IMR-90 (cell line): Measurements from ENCODE around the gene SUB1. TPM values are rescaled to one million over a fixed set of nuclear protein-coding genes. Genes with fewer than 3 reads are reported as not detected.

Source experiments
- ATAC-seq: fragments of 200-7000 bp; cut with Tn5 transposase; 2 replicates; pipeline ENCODE4 v1.9.1; 2020; ENCODE audit warnings: low read depth, mild to moderate bottlenecking, moderate library complexity
- BruUV-seq: library from RNA; stranded (reverse); fragments of 400-500 nt; replicated peaks from 2 replicates; lab custom pipeline; 2021; lab: Mats Ljungman, UMichigan
- CTCF ChIA-PET: fragments of 300-600 bp; formaldehyde crosslinking; extraction: SDS; loops from one replicate; lab custom pipeline; 2021; ENCODE audit warnings: antibody characterized with exemption; lab: Yijun Ruan, JAX
- POLR2A ChIA-PET: fragments of 300-600 bp; sonication (Branson Sonifier 250); formaldehyde crosslinking; loops from one replicate; lab custom pipeline; 2022; ENCODE audit warnings: antibody characterized with exemption; ENCODE audit not compliant: unreplicated experiment; lab: Charles Lee
- DNase-seq: peaks from one replicate; pipeline ENCODE4 v3.0.0; 2013
- H2AFZ ChIP-seq: replicated peaks from 2 replicates; pipeline ENCODE3; 2013; ENCODE audit warnings: low read length, mild to moderate bottlenecking; ENCODE audit not compliant: poor library complexity
- H2AK5ac ChIP-seq: 2 replicates; pipeline ENCODE4 v1.6.1; 2013; ENCODE audit warnings: low read depth, low read length, inconsistent platforms
- H2AK9ac ChIP-seq: replicated peaks from 2 replicates; pipeline ENCODE3; 2013; ENCODE audit warnings: mild to moderate bottlenecking, low read depth, low read length, moderate library complexity; ENCODE audit not compliant: poor library complexity
- H2BK120ac ChIP-seq: 2 replicates; pipeline ENCODE4 v1.6.1; 2013; ENCODE audit warnings: low read depth, low read length, inconsistent platforms
- H2BK15ac ChIP-seq: 3 replicates; pipeline ENCODE4 v1.6.1; 2013; ENCODE audit warnings: low read depth, low read length, inconsistent platforms
- H2BK20ac ChIP-seq: 2 replicates; pipeline ENCODE4 v1.6.1; 2013; ENCODE audit warnings: low read depth, mild to moderate bottlenecking, inconsistent platforms, low read length, moderate library complexity
- H2BK5ac ChIP-seq: 2 replicates; pipeline ENCODE4 v1.6.1; 2013; ENCODE audit warnings: mild to moderate bottlenecking, low read depth, low read length, inconsistent platforms; ENCODE audit not compliant: poor library complexity, severe bottlenecking
- H3K14ac ChIP-seq: replicated peaks from 2 replicates; pipeline ENCODE4 v1.6.1; 2013; ENCODE audit warnings: low read depth, low read length, inconsistent platforms
- H3K18ac ChIP-seq: 2 replicates; pipeline ENCODE4 v1.6.1; 2013; ENCODE audit warnings: low read depth, low read length, control low read depth
- H3K23ac ChIP-seq: 2 replicates; pipeline ENCODE4 v1.6.1; 2013; ENCODE audit warnings: low read depth, low read length, inconsistent platforms
- H3K27ac ChIP-seq: 2 replicates; pipeline ENCODE4 v1.5.1; 2013; ENCODE audit warnings: mild to moderate bottlenecking, control low read depth, low read length; ENCODE audit not compliant: insufficient read depth
- H3K27me3 ChIP-seq: 2 replicates; pipeline ENCODE4 v1.6.1; 2013; ENCODE audit warnings: low read length; ENCODE audit not compliant: control insufficient read depth, insufficient read depth
- H3K36me3 ChIP-seq: 2 replicates; pipeline ENCODE4 v1.6.1; 2013; ENCODE audit warnings: low read length, mixed read lengths; ENCODE audit not compliant: control insufficient read depth, insufficient read depth
- H3K4ac ChIP-seq: 2 replicates; pipeline ENCODE4 v1.6.1; 2013; ENCODE audit warnings: low read depth, low read length, inconsistent platforms
- H3K4me1 ChIP-seq: 2 replicates; pipeline ENCODE4 v1.6.1; 2013; ENCODE audit warnings: low read length, mixed read lengths; ENCODE audit not compliant: control insufficient read depth, insufficient read depth
- H3K4me2 ChIP-seq: 2 replicates; pipeline ENCODE4 v1.6.1; 2013; ENCODE audit warnings: low read depth, mild to moderate bottlenecking, control low read depth, low read length, moderate library complexity
- H3K4me3 ChIP-seq: 2 replicates; pipeline ENCODE4 v1.5.1; 2013; ENCODE audit warnings: low read depth, mild to moderate bottlenecking, control low read depth, low read length, moderate library complexity; ENCODE audit not compliant: insufficient read depth
- H3K56ac ChIP-seq: 2 replicates; pipeline ENCODE4 v1.6.1; 2013; ENCODE audit warnings: low read length, inconsistent platforms; ENCODE audit not compliant: insufficient read depth; ENCODE audit errors: extremely low read depth
- H3K79me1 ChIP-seq, 2 experiments: 2 replicates each; pipeline ENCODE4 v1.6.1; 2013; ENCODE audit warnings: low read length in 2 of 2, inconsistent platforms in 1 of 2, low read depth in 1 of 2
- H3K9ac ChIP-seq: 2 replicates; pipeline ENCODE4 v1.6.1; 2013; ENCODE audit warnings: low read depth, low read length, control low read depth
- H3K9me1 ChIP-seq: 2 replicates; pipeline ENCODE4 v1.6.1; 2013; ENCODE audit warnings: low read length, inconsistent platforms; ENCODE audit not compliant: insufficient read depth
- H3K9me3 ChIP-seq: 2 replicates; pipeline ENCODE4 v1.6.1; 2013; ENCODE audit warnings: low read length; ENCODE audit not compliant: control insufficient read depth, insufficient read depth
- H4K20me1 ChIP-seq: 2 replicates; pipeline ENCODE4 v1.6.1; 2013; ENCODE audit warnings: low read length, inconsistent platforms; ENCODE audit not compliant: insufficient read depth
- H4K5ac ChIP-seq: 2 replicates; pipeline ENCODE4 v1.6.1; 2013; ENCODE audit warnings: mild to moderate bottlenecking, low read depth, low read length, control low read depth
- H4K8ac ChIP-seq, 2 experiments: 2 replicates each; pipeline ENCODE4 v1.6.1; 2013; ENCODE audit warnings: low read depth in 2 of 2, low read length in 2 of 2, control low read depth in 1 of 2, inconsistent platforms in 1 of 2
- H4K91ac ChIP-seq: 2 replicates; pipeline ENCODE4 v1.6.1; 2013; ENCODE audit warnings: low read depth, low read length, inconsistent platforms; ENCODE audit not compliant: insufficient read depth
- BHLHE40 ChIP-seq: fragments of 150-350 bp; IDR thresholded peaks from 2 replicates; pipeline ENCODE4 v1.6.1; 2016; ENCODE audit warnings: mild to moderate bottlenecking, low read depth, low read length
- CEBPB ChIP-seq: IDR thresholded peaks from 2 replicates; pipeline ENCODE4 v1.6.1; 2012; ENCODE audit warnings: low read depth, low read length, improper control_type of control experiment
- CHD1 ChIP-seq: IDR thresholded peaks from 2 replicates; pipeline ENCODE4 v1.6.1; 2012; ENCODE audit warnings: low read depth, low read length, improper control_type of control experiment
- FOS ChIP-seq: fragments of 150-350 bp; IDR thresholded peaks from 2 replicates; pipeline ENCODE4 v1.6.1; 2016; ENCODE audit warnings: low read depth, low read length
- MAFK ChIP-seq: IDR thresholded peaks from 2 replicates; pipeline ENCODE4 v1.6.1; 2012; ENCODE audit warnings: low read depth, low read length, improper control_type of control experiment
- MAZ ChIP-seq: IDR thresholded peaks from 2 replicates; pipeline ENCODE4 v1.6.1; 2012; ENCODE audit warnings: low read depth, mild to moderate bottlenecking, low read length, improper control_type of control experiment, moderate library complexity, borderline replicate concordance
- MXI1 ChIP-seq: IDR thresholded peaks from 2 replicates; pipeline ENCODE4 v1.6.1; 2012; ENCODE audit warnings: low read depth, mild to moderate bottlenecking, low read length, moderate library complexity, borderline replicate concordance
- NFE2L2 ChIP-seq: fragments of 150-350 bp; IDR thresholded peaks from 2 replicates; pipeline ENCODE4 v1.6.1; 2016; ENCODE audit warnings: low read depth, mild to moderate bottlenecking, low read length
- POLR2A ChIP-seq: IDR thresholded peaks from 2 replicates; pipeline ENCODE4 v1.6.1; 2012; ENCODE audit warnings: mild to moderate bottlenecking, low read depth, low read length
- RAD21 ChIP-seq: IDR thresholded peaks from 2 replicates; pipeline ENCODE4 v1.6.1; 2012; ENCODE audit warnings: low read length, improper control_type of control experiment
- RCOR1 ChIP-seq: IDR thresholded peaks from 2 replicates; pipeline ENCODE4 v1.6.1; 2012; ENCODE audit warnings: mild to moderate bottlenecking, low read length, improper control_type of control experiment; ENCODE audit not compliant: insufficient replicate concordance
- RFX5 ChIP-seq: IDR thresholded peaks from 2 replicates; pipeline ENCODE4 v1.8.0; 2012; ENCODE audit warnings: low read depth, mild to moderate bottlenecking, low read length, moderate library complexity
- SMC3 ChIP-seq: fragments of 150-350 bp; IDR thresholded peaks from 2 replicates; pipeline ENCODE4 v1.6.1; 2016; ENCODE audit warnings: low read depth, mild to moderate bottlenecking, antibody characterized with exemption, low read length, moderate library complexity
- WGBS, 2 experiments: methylation state at CpG; one replicate each; pipeline versions ENCODE4 v1.1.5 to v1.1.7; 2013; ENCODE audit warnings: missing lambda C conversion rate in 2 of 2; ENCODE audit not compliant: insufficient read length in 1 of 2; ENCODE audit errors: extremely low coverage in 2 of 2; 5-methylcytosine and 5-hydroxymethylcytosine counted together
- dilution Hi-C: fragments of 300-500 bp; cut with HindIII; formaldehyde crosslinking; loops from one replicate; pipeline ENCODE4 v1.14.3; 2018; ENCODE audit warnings: low sequenced_read_pairs; ENCODE audit not compliant: unreplicated experiment
- in situ Hi-C: fragments of 300-500 bp; cut with MboI; formaldehyde crosslinking; loops from 3 replicates; pipeline ENCODE4 v1.14.3; 2019; ENCODE audit warnings: low sequenced_read_pairs, inconsistent platforms, mixed read lengths
- intact Hi-C: fragments of 100-400 bp; cut with micrococcal nuclease; formaldehyde crosslinking; loops from 2 replicates; pipeline ENCODE4 v1.10.0; 2022
- polyA plus RNA-seq, 3 experiments: library from polyadenylated mRNA; depleted of rRNA; stranded (reverse); fragments of >200 nt; gene quantifications; 2 replicates each; pipeline ENCODE4 v1.2.3, GENCODE V29; 2012; ENCODE audit warnings: low replicate concordance in 1 of 3
- total RNA-seq: library from RNA; depleted of rRNA; stranded (reverse); fragments of >200 nt; gene quantifications from 2 replicates; pipeline ENCODE4 v1.2.3, GENCODE V29; 2012
- TF ChIP-seq, protein P1 (sequence below): fragments of 150-350 bp; IDR thresholded peaks from 2 replicates; pipeline ENCODE4 v1.6.1; 2016; ENCODE audit warnings: low read depth, mild to moderate bottlenecking, low read length, moderate library complexity, borderline replicate concordance
- TF ChIP-seq, protein P2 (sequence below): fragments of 150-350 bp; IDR thresholded peaks from 2 replicates; pipeline ENCODE4 v1.6.1; 2017; ENCODE audit warnings: mild to moderate bottlenecking, antibody characterized with exemption, low read length, low read depth
- TF ChIP-seq, protein P3 (sequence below): conservative IDR thresholded peaks from 2 replicates; pipeline ENCODE4 v1.5.1; 2012; ENCODE audit warnings: mild to moderate bottlenecking, low read depth, low read length, improper control_type of control experiment

The SUB1 gene
- total and polyA plus RNA-seq, 2 of the 4 experiments (the other 2 are of a cell fraction): 19.5 to 155 TPM

DNA sequence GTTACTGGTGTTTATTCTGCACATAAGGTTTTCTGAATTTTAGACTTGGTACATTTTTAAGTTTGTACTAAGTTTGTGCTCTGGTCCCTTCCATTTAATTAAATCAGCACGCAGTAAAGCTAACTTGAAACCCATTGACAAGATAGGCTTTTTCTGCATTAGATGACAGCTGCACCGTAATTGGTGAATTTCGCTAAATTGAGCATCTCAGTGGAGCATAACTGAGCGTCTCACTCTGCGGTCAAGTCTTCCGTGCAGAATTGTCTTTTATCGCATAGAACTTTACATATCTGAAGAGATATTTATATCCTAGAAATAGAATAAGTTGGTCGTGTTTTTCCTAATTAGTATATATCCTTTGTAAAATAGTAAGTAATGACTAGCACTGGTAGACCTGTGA lies 4.1 kb downstream of the SUB1 start:
- Histone ChIP-seq H3K14ac (no peak overlapping the region), H2AFZ (no peak overlapping the region), H4K8ac (no peak overlapping the region), H3K4me3 (no peak overlapping the region), H3K56ac (no peak overlapping the region), H3K36me3 (peaks cover 27% of the 10 kb centered on the region), H4K91ac (no peak overlapping the region), H2AK9ac (no peak overlapping the region), H3K9me1 (no peaks in the 10 kb centered on the region), H3K27ac (no peak overlapping the region), H3K27me3 (no peaks in the 10 kb centered on the region), H4K5ac (no peak overlapping the region), H2BK5ac (no peak overlapping the region), H3K4ac (no peak overlapping the region), H2BK120ac (no peak overlapping the region), H3K23ac (no peak overlapping the region), H3K9me3 (no peaks in the 10 kb centered on the region), H3K4me2 (no peak overlapping the region), H4K20me1 (peaks cover 55% of the 10 kb centered on the region), H3K18ac (no peak overlapping the region), H2BK15ac (no peak overlapping the region), H3K4me1 (no peaks in the 10 kb centered on the region), H2BK20ac (no peak overlapping the region), H3K9ac (no peak overlapping the region), H2AK5ac (no peak overlapping the region), H3K79me1 (peaks cover 15 to 41% of the 10 kb centered on the region in 2 experiments)
- no peak for DNase-seq
- WGBS, 2 experiments: no CpG with 5 or more reads among the region's 8 CpGs
- ChIA-PET CTCF (interaction anchor here (0.5 to 2.5 kb wide), 14 partner anchors 10 to 357 kb away, joined by 3 to 81 read pairs (median 6); no protein-coding TSS in a partner anchor), POLR2A (no interaction called here)
- intact Hi-C loops: loop anchor here (5.0 kb wide), 4 partner anchors 82 to 833 kb away; no protein-coding TSS in a partner anchor
- BruUV-seq: no TSS peak
- TF ChIP-seq POLR2A (no peak), MAZ (no peak), FOS (no peak), SMC3 (no peak), CEBPB (no peak), MAFK (no peak), MXI1 (no peak), BHLHE40 (no peak), RFX5 (no peak), RCOR1 (no peak), CHD1 (no peak), RAD21 (no peak), NFE2L2 (no peak)
- TF ChIP-seq, protein P1, sequence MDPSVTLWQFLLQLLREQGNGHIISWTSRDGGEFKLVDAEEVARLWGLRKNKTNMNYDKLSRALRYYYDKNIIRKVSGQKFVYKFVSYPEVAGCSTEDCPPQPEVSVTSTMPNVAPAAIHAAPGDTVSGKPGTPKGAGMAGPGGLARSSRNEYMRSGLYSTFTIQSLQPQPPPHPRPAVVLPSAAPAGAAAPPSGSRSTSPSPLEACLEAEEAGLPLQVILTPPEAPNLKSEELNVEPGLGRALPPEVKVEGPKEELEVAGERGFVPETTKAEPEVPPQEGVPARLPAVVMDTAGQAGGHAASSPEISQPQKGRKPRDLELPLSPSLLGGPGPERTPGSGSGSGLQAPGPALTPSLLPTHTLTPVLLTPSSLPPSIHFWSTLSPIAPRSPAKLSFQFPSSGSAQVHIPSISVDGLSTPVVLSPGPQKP: no peak
- TF ChIP-seq, protein P2, sequence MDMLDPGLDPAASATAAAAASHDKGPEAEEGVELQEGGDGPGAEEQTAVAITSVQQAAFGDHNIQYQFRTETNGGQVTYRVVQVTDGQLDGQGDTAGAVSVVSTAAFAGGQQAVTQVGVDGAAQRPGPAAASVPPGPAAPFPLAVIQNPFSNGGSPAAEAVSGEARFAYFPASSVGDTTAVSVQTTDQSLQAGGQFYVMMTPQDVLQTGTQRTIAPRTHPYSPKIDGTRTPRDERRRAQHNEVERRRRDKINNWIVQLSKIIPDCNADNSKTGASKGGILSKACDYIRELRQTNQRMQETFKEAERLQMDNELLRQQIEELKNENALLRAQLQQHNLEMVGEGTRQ: no peak
- TF ChIP-seq, protein P3, sequence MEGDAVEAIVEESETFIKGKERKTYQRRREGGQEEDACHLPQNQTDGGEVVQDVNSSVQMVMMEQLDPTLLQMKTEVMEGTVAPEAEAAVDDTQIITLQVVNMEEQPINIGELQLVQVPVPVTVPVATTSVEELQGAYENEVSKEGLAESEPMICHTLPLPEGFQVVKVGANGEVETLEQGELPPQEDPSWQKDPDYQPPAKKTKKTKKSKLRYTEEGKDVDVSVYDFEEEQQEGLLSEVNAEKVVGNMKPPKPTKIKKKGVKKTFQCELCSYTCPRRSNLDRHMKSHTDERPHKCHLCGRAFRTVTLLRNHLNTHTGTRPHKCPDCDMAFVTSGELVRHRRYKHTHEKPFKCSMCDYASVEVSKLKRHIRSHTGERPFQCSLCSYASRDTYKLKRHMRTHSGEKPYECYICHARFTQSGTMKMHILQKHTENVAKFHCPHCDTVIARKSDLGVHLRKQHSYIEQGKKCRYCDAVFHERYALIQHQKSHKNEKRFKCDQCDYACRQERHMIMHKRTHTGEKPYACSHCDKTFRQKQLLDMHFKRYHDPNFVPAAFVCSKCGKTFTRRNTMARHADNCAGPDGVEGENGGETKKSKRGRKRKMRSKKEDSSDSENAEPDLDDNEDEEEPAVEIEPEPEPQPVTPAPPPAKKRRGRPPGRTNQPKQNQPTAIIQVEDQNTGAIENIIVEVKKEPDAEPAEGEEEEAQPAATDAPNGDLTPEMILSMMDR: no peak
- dilution Hi-C loops: no loop called here
- in situ Hi-C loops: no loop called here
- no peak for ATAC-seq
